Glutamatergic neuron (in vitro differentiated cells): ENCODE data around the gene PPDPF. TPM values are rescaled to one million over a fixed set of nuclear protein-coding genes. Genes with fewer than 3 reads are reported as not detected.

Experiments used
- DNase-seq: peaks from one replicate; pipeline ENCODE4 v3.0.0; 2022
- H3K27ac Mint-ChIP-seq: one replicate; pipeline ENCODE4 v1.8.0; 2020; ENCODE audit warnings: mild to moderate bottlenecking, mixed read lengths, inconsistent platforms; ENCODE audit not compliant: unreplicated experiment
- H3K27me3 Mint-ChIP-seq: one replicate; pipeline ENCODE4 v1.8.0; 2020; ENCODE audit warnings: mild to moderate bottlenecking, moderate library complexity, mixed read lengths, inconsistent platforms; ENCODE audit not compliant: unreplicated experiment
- H3K36me3 Mint-ChIP-seq: one replicate; pipeline ENCODE4 v1.8.0; 2020; ENCODE audit warnings: mild to moderate bottlenecking, mixed read lengths, inconsistent platforms; ENCODE audit not compliant: unreplicated experiment
- H3K4me1 Mint-ChIP-seq: one replicate; pipeline ENCODE4 v1.8.0; 2020; ENCODE audit warnings: mild to moderate bottlenecking, low read depth, mixed read lengths, inconsistent platforms; ENCODE audit not compliant: unreplicated experiment
- H3K4me3 Mint-ChIP-seq: one replicate; pipeline ENCODE4 v1.8.0; 2020; ENCODE audit warnings: mild to moderate bottlenecking, mixed read lengths, inconsistent platforms; ENCODE audit not compliant: unreplicated experiment
- H3K9me3 Mint-ChIP-seq: one replicate; pipeline ENCODE4 v1.8.0; 2020; ENCODE audit warnings: mild to moderate bottlenecking, moderate library complexity, mixed read lengths, inconsistent platforms; ENCODE audit not compliant: unreplicated experiment
- CTCF ChIP-seq: fragments of 200-600 bp; sonication (generic); IDR thresholded peaks from one replicate; pipeline ENCODE4 v1.5.0; 2021; ENCODE audit not compliant: partially characterized antibody, unreplicated experiment
- total RNA-seq: library from RNA; stranded (reverse); fragmentation: NEBNext Ultra II Directional; extraction: Animal tissue kit (Norgen Biotek cat#: 25700); gene quantifications from one replicate; pipeline ENCODE4 v1.2.1, GENCODE V29; 2021; ENCODE audit not compliant: unreplicated experiment

Gene PPDPF
- total RNA-seq, 1 donor from 2014 or later: 293 TPM

- H3K27me3 Mint-ChIP-seq: peaks cover 5% of the 10 kb centered on the region
- no peaks in the 10 kb centered on the region for H3K4me1 Mint-ChIP-seq
- no peak for DNase-seq
- H3K4me3 Mint-ChIP-seq: no peak overlapping the region
- TF ChIP-seq CTCF: no peak
- H3K9me3 Mint-ChIP-seq: peaks cover 4% of the 10 kb centered on the region
- peaks cover 14% of the 10 kb centered on the region for H3K36me3 Mint-ChIP-seq
- H3K27ac Mint-ChIP-seq: no peak overlapping the region
Measured at GRCh38 chr20:63495167-63495720, 25.3 kb upstream of the PPDPF start.

- peak; percentile 84 for DNase-seq
- Mint-ChIP-seq H3K9me3 (peaks cover 4% of the 10 kb centered on the region), H3K4me3 (peak overlapping the region; percentile 57), H3K27me3 (peaks cover 5% of the 10 kb centered on the region), H3K36me3 (peaks cover 14% of the 10 kb centered on the region), H3K4me1 (no peaks in the 10 kb centered on the region), H3K27ac (no peak overlapping the region)
- peak; percentile 99 for TF ChIP-seq CTCF
Measured at GRCh38 chr20:63495741-63496595, 24.6 kb upstream of the PPDPF start.

- DNase-seq: peak; percentile 24
- Mint-ChIP-seq H3K27ac (no peak overlapping the region), H3K4me3 (no peak overlapping the region), H3K36me3 (peaks cover 11% of the 10 kb centered on the region), H3K9me3 (peaks cover 4% of the 10 kb centered on the region), H3K4me1 (peaks cover 2% of the 10 kb centered on the region), H3K27me3 (peaks cover 4% of the 10 kb centered on the region)
- no peak for TF ChIP-seq CTCF
Measured at GRCh38 chr20:63496596-63497120, 23.9 kb upstream of the PPDPF start.

GRCh38 chr20:63497138-63497945 is 23.2 kb upstream of the PPDPF start:
- DNase-seq: peak; percentile 27
- H3K4me3 Mint-ChIP-seq: no peak overlapping the region
- H3K4me1 Mint-ChIP-seq: peaks cover 2% of the 10 kb centered on the region
- peaks cover 4% of the 10 kb centered on the region for H3K27me3 Mint-ChIP-seq
- no peak overlapping the region for H3K27ac Mint-ChIP-seq
- H3K9me3 Mint-ChIP-seq: peaks cover 3% of the 10 kb centered on the region
- peaks cover 5% of the 10 kb centered on the region for H3K36me3 Mint-ChIP-seq
- TF ChIP-seq CTCF: no peak
